CD4-positive, alpha-beta memory T cell (primary cell): Measurements from ENCODE around the gene GASK1A. TPM values are rescaled to one million over a fixed set of nuclear protein-coding genes. Genes with fewer than 3 reads are reported as not detected.

Experiments used
- CTCF ChIA-PET: fragments of 350-600 bp; sonication (Branson Sonifier 250); formaldehyde crosslinking; loops from one replicate; lab custom pipeline; 2021; ENCODE audit warnings: inconsistent platforms; ENCODE audit not compliant: partially characterized antibody; lab: Charles Lee
- POLR2A ChIA-PET: fragments of 350-600 bp; sonication (Branson Sonifier 250); formaldehyde crosslinking; loops from one replicate; lab custom pipeline; 2021; ENCODE audit not compliant: partially characterized antibody; lab: Charles Lee
- DNase-seq, 5 donors: peaks; one replicate each; pipeline versions ENCODE4 v3.0.0 to v3.0.0-alpha.2; 2020 to 2022; ENCODE audit warnings: mixed read lengths in 1 of 5
- H3K27ac ChIP-seq: one replicate; pipeline ENCODE4 v1.7.0; 2013; ENCODE audit warnings: low read depth, low read length
- H3K27me3 ChIP-seq: 2 replicates; pipeline ENCODE4 v1.7.0; 2013; ENCODE audit warnings: mild to moderate bottlenecking, low read length, moderate library complexity; ENCODE audit not compliant: insufficient read depth
- H3K36me3 ChIP-seq: 2 replicates; pipeline ENCODE4 v1.7.0; 2013; ENCODE audit warnings: mild to moderate bottlenecking, low read length, moderate library complexity; ENCODE audit not compliant: insufficient read depth
- H3K4me1 ChIP-seq: 2 replicates; pipeline ENCODE4 v1.7.0; 2013; ENCODE audit warnings: mild to moderate bottlenecking, low read length, moderate library complexity; ENCODE audit not compliant: insufficient read depth
- H3K4me3 ChIP-seq, 2 donors: one replicate each; pipeline ENCODE4 v1.7.0; 2013; ENCODE audit warnings: low read length in 2 of 2, mild to moderate bottlenecking in 1 of 2
- H3K9me3 ChIP-seq, 2 donors: one replicate each; pipeline ENCODE4 v1.7.0; 2013; ENCODE audit warnings: low read length in 2 of 2, control low read depth in 1 of 2; ENCODE audit not compliant: control insufficient read depth in 1 of 2
- H3K27ac Mint-ChIP-seq, 7 donors: one replicate each; pipeline ENCODE4 v1.8.0; 2020 to 2021; ENCODE audit warnings: mixed read lengths in 7 of 7, mild to moderate bottlenecking in 6 of 7, inconsistent platforms in 3 of 7, moderate library complexity in 3 of 7
- H3K27me3 Mint-ChIP-seq, 2 donors: one replicate each; pipeline ENCODE4 v1.8.0; 2020 to 2021; ENCODE audit warnings: mixed read lengths in 2 of 2
- H3K36me3 Mint-ChIP-seq, 2 donors: one replicate each; pipeline ENCODE4 v1.8.0; 2020 to 2021; ENCODE audit warnings: mixed read lengths in 2 of 2, inconsistent platforms in 1 of 2, mild to moderate bottlenecking in 1 of 2
- H3K4me1 Mint-ChIP-seq, 4 donors: one replicate each; pipeline ENCODE4 v1.8.0; 2020 to 2021; ENCODE audit warnings: mixed read lengths in 4 of 4, mild to moderate bottlenecking in 1 of 4
- H3K4me3 Mint-ChIP-seq, 8 donors: one replicate each; pipeline ENCODE4 v1.8.0; 2020 to 2021; ENCODE audit warnings: mixed read lengths in 8 of 8, mild to moderate bottlenecking in 7 of 8, moderate library complexity in 6 of 8, inconsistent platforms in 3 of 8
- H3K9me3 Mint-ChIP-seq, 8 donors: one replicate each; pipeline ENCODE4 v1.8.0; 2020 to 2021; ENCODE audit warnings: mixed read lengths in 8 of 8, mild to moderate bottlenecking in 5 of 8, inconsistent platforms in 3 of 8, moderate library complexity in 1 of 8
- intact Hi-C: fragments of 100-400 bp; cut with micrococcal nuclease; formaldehyde crosslinking; loops from one replicate; pipeline ENCODE4 v1.15.1; 2023
- polyA plus RNA-seq, 2 donors: library from polyadenylated mRNA; unstranded; fragments of 300-500 nt; fragmentation: Illumina TruSeq; gene quantifications; one replicate each; pipeline ENCODE4 v1.2.3, GENCODE V29; 2021
- total RNA-seq, 2 experiments: library from RNA; stranded (reverse); gene quantifications; one replicate each; pipeline ENCODE4 v1.2.3, GENCODE V29; 2021

Gene GASK1A
- total and polyA plus RNA-seq, 4 experiments from 2014 or later = not detected

- Mint-ChIP-seq H3K27me3 (no peaks in the 10 kb centered on the region), H3K4me1 (peaks cover 0 to 2% (median 0%) of the 10 kb centered on the region in 4 donors), H3K36me3 (peaks cover 20 to 41% of the 10 kb centered on the region in 2 donors), H3K27ac (no peak overlapping the region), H3K9me3 (peaks cover 0 to 18% (median 7%) of the 10 kb centered on the region in 8 donors), H3K4me3 (no peak overlapping the region)
- no peak overlapping the region for H3K4me3 ChIP-seq
- no peaks in the 10 kb centered on the region for H3K36me3 ChIP-seq
- DNase-seq = no peak
- ChIA-PET POLR2A (no interaction called here), CTCF (interaction anchor here (1.4 to 3.7 kb wide), 4 partner anchors 15 to 125 kb away, joined by 3 to 23 read pairs (median 6); no protein-coding TSS in a partner anchor)
- H3K27me3 ChIP-seq = no peaks in the 10 kb centered on the region
- no peak overlapping the region for H3K27ac ChIP-seq
- intact Hi-C loops = loop anchor here (1.0 kb wide), 1 partner anchor 125 kb away; no protein-coding TSS in a partner anchor
- no peaks in the 10 kb centered on the region for H3K4me1 ChIP-seq
- no peaks in the 10 kb centered on the region for H3K9me3 ChIP-seq
Measured at GRCh38 chr3:43086460-43087165, 107.5 kb downstream of the GASK1A start.

GRCh38 chr3:43087249-43087776, 108.2 kb downstream of the GASK1A start:
- ChIA-PET CTCF (interaction anchor here (0.6 to 3.7 kb wide), 2 partner anchors 126 to 288 kb away, joined by 3 to 23 read pairs; no protein-coding TSS in a partner anchor), POLR2A (no interaction called here)
- H3K4me3 ChIP-seq = no peak overlapping the region
- peaks cover 15 to 38% of the 10 kb centered on the region in 2 donors for H3K36me3 Mint-ChIP-seq
- no peaks in the 10 kb centered on the region for H3K9me3 ChIP-seq
- no peaks in the 10 kb centered on the region for H3K36me3 ChIP-seq
- intact Hi-C loops = loop anchor here (1.0 kb wide), 1 partner anchor 126 kb away; no protein-coding TSS in a partner anchor
- no peak overlapping the region for H3K4me3 Mint-ChIP-seq
- H3K27ac ChIP-seq = no peak overlapping the region
- no peaks in the 10 kb centered on the region for H3K27me3 ChIP-seq
- no peaks in the 10 kb centered on the region for H3K27me3 Mint-ChIP-seq
- no peak for DNase-seq
- H3K4me1 Mint-ChIP-seq = peaks cover 0 to 2% (median 0%) of the 10 kb centered on the region in 4 donors
- no peak overlapping the region for H3K27ac Mint-ChIP-seq
- peaks cover 0 to 16% (median 7%) of the 10 kb centered on the region in 8 donors for H3K9me3 Mint-ChIP-seq
- H3K4me1 ChIP-seq = no peaks in the 10 kb centered on the region

GRCh38 chr3:43089081-43089480, 110.0 kb downstream of the GASK1A start:
- no peak for DNase-seq
- H3K27ac ChIP-seq = no peak overlapping the region
- H3K9me3 ChIP-seq = no peaks in the 10 kb centered on the region
- no peak overlapping the region for H3K4me3 ChIP-seq
- H3K27ac Mint-ChIP-seq = peak overlapping the region in 1 of 7 donors; percentile 13
- H3K4me1 Mint-ChIP-seq = peaks cover 0 to 6% (median 3%) of the 10 kb centered on the region in 4 donors
- intact Hi-C loops = no loop called here
- H3K36me3 Mint-ChIP-seq = peaks cover 0 to 20% of the 10 kb centered on the region in 2 donors
- no peak overlapping the region for H3K4me3 Mint-ChIP-seq
- ChIA-PET CTCF (interaction anchor here (2.3 to 3.3 kb wide), 2 partner anchors 8 to 127 kb away, joined by 5 to 16 read pairs; no protein-coding TSS in a partner anchor), POLR2A (no interaction called here)
- no peaks in the 10 kb centered on the region for H3K27me3 ChIP-seq
- no peaks in the 10 kb centered on the region for H3K4me1 ChIP-seq
- H3K36me3 ChIP-seq = no peaks in the 10 kb centered on the region
- no peaks in the 10 kb centered on the region for H3K27me3 Mint-ChIP-seq
- peaks cover 0 to 6% (median 0%) of the 10 kb centered on the region in 8 donors for H3K9me3 Mint-ChIP-seq

GRCh38 chr3:43090238-43090637, 111.1 kb downstream of the GASK1A start:
- H3K27me3 ChIP-seq = no peaks in the 10 kb centered on the region
- no peaks in the 10 kb centered on the region for H3K36me3 ChIP-seq
- no peaks in the 10 kb centered on the region for H3K4me1 ChIP-seq
- H3K9me3 ChIP-seq = no peaks in the 10 kb centered on the region
- H3K4me3 ChIP-seq = no peak overlapping the region
- Mint-ChIP-seq H3K27ac (no peak overlapping the region), H3K27me3 (no peaks in the 10 kb centered on the region), H3K4me3 (no peak overlapping the region), H3K4me1 (peaks cover 0 to 9% (median 4%) of the 10 kb centered on the region in 4 donors), H3K9me3 (peaks cover 0 to 2% (median 0%) of the 10 kb centered on the region in 8 donors), H3K36me3 (peaks cover 0 to 13% of the 10 kb centered on the region in 2 donors)
- ChIA-PET CTCF (interaction anchor here (3.3 kb wide), 1 partner anchor 128 kb away, joined by 16 read pairs; no protein-coding TSS in a partner anchor), POLR2A (no interaction called here)
- no peak for DNase-seq
- no peak overlapping the region for H3K27ac ChIP-seq
- intact Hi-C loops = no loop called here

- ChIA-PET POLR2A (no interaction called here), CTCF (interaction anchor here (3.3 kb wide), 1 partner anchor 130 kb away, joined by 16 read pairs; no protein-coding TSS in a partner anchor)
- Histone ChIP-seq H3K9me3 (no peaks in the 10 kb centered on the region), H3K27ac (no peak overlapping the region), H3K36me3 (no peaks in the 10 kb centered on the region), H3K4me3 (no peak overlapping the region), H3K4me1 (no peaks in the 10 kb centered on the region), H3K27me3 (no peaks in the 10 kb centered on the region)
- peaks cover 3 to 4% of the 10 kb centered on the region in 2 donors for H3K36me3 Mint-ChIP-seq
- no peaks in the 10 kb centered on the region for H3K27me3 Mint-ChIP-seq
- intact Hi-C loops = no loop called here
- no peaks in the 10 kb centered on the region for H3K9me3 Mint-ChIP-seq
- H3K27ac Mint-ChIP-seq = no peak overlapping the region
- H3K4me3 Mint-ChIP-seq = no peak overlapping the region
- no peak for DNase-seq
- peaks cover 0 to 9% (median 4%) of the 10 kb centered on the region in 4 donors for H3K4me1 Mint-ChIP-seq
Measured at GRCh38 chr3:43091481-43091880, 112.4 kb downstream of the GASK1A start.

GRCh38 chr3:43093006-43093405, 113.9 kb downstream of the GASK1A start:
- CTCF ChIA-PET = no interaction called here
- no peaks in the 10 kb centered on the region for H3K27me3 Mint-ChIP-seq
- H3K36me3 ChIP-seq = no peaks in the 10 kb centered on the region
- H3K9me3 ChIP-seq = no peaks in the 10 kb centered on the region
- no peak overlapping the region for H3K27ac Mint-ChIP-seq
- H3K27ac ChIP-seq = no peak overlapping the region
- intact Hi-C loops = no loop called here
- H3K4me3 Mint-ChIP-seq = no peak overlapping the region
- DNase-seq = no peak
- POLR2A ChIA-PET = no interaction called here
- peaks cover 3 to 4% of the 10 kb centered on the region in 2 donors for H3K36me3 Mint-ChIP-seq
- no peaks in the 10 kb centered on the region for H3K9me3 Mint-ChIP-seq
- no peaks in the 10 kb centered on the region for H3K27me3 ChIP-seq
- peaks cover 0 to 9% (median 3%) of the 10 kb centered on the region in 4 donors for H3K4me1 Mint-ChIP-seq
- no peak overlapping the region for H3K4me3 ChIP-seq
- H3K4me1 ChIP-seq = no peaks in the 10 kb centered on the region

- Histone ChIP-seq H3K27ac (no peak overlapping the region), H3K4me3 (no peak overlapping the region), H3K36me3 (no peaks in the 10 kb centered on the region), H3K27me3 (no peaks in the 10 kb centered on the region), H3K9me3 (no peaks in the 10 kb centered on the region), H3K4me1 (no peaks in the 10 kb centered on the region)
- no peak for DNase-seq
- H3K4me1 Mint-ChIP-seq = peaks cover 0 to 9% (median 4%) of the 10 kb centered on the region in 4 donors
- POLR2A ChIA-PET = no interaction called here
- intact Hi-C loops = no loop called here
- H3K4me3 Mint-ChIP-seq = no peak overlapping the region
- no peak overlapping the region for H3K27ac Mint-ChIP-seq
- H3K27me3 Mint-ChIP-seq = no peaks in the 10 kb centered on the region
- H3K9me3 Mint-ChIP-seq = no peaks in the 10 kb centered on the region
- CTCF ChIA-PET = no interaction called here
- peaks cover 3 to 4% of the 10 kb centered on the region in 2 donors for H3K36me3 Mint-ChIP-seq
Measured at GRCh38 chr3:43093974-43094373, 114.9 kb downstream of the GASK1A start.
